Erythroblast (primary cell): ENCODE data around the gene FGD6.
"Not testable (repeated sequence)": the region's sequence is repeated elsewhere in the genome, so short reads cannot be mapped to it uniquely, and the experiment has no call there.

Experiments used
- DNase-seq, 2 experiments: peaks; one replicate each; lab custom pipeline; 2025; lab: John Stamatoyannopoulos, UW
- GATA1 ChIP-seq: IDR thresholded peaks from 2 replicates; pipeline ENCODE4 v1.6.1; 2011; ENCODE audit warnings: low read depth, mild to moderate bottlenecking, control low read depth, low read length, moderate library complexity
- POLR2A ChIP-seq: IDR thresholded peaks from 2 replicates; pipeline ENCODE4 v1.6.1; 2011; ENCODE audit warnings: mild to moderate bottlenecking, low read length

The FGD6 gene

DNA sequence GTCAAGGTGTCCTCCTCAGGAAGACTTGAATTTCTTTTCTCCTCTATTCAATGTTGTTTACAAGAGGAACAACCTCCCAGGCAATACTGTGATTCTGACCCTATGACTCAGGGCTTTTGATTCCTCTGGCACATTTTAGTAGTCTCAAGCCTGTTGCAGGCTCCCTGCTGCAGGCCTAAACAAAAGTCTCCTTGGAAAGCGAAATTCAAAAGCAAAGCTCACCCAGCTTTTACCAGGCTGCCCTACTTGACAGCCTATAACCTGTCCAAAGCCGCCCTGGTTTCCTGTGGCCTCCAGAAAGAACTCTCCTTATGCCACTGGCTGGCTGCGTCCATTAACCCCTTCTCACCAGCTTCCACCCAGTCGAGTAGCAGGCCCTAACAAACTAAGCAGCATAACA lies 11.6 kb downstream of the FGD6 start:
- DNase-seq: peak; percentile 34 to 57
- TF ChIP-seq GATA1 (no peak), POLR2A (no peak)

DNA sequence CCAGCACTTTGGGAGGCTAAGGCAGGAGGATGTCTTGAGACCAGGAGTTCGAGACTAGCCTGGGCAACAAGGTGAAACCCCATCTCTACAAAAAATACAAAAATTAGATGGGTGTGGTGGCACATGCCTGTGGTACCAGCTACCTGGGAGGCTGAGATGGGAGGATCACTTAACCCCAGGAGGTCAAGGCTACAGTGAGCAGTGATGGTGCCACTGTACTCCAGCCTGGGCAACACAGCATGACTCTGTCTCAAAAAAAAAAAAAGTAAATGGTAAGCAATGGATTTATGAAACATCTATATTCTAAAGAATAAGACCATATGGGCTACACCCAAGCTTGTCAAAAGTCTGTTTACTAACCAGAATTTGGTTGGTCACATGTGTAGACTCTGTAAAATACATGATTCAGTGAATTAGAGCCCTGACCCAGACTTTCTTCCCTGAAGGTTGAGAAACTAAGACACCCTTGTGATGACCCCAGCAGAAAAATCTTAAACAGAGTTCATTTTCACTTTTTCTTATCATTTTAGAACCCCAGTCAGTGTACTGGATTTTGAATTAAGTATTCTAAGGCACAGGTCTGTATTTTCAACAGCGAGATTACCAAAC lies 12.1 kb downstream of the FGD6 start:
- no peak for TF ChIP-seq POLR2A
- TF ChIP-seq GATA1: no peak
- peak in 1 of 2 experiments; percentile 30 for DNase-seq

DNA sequence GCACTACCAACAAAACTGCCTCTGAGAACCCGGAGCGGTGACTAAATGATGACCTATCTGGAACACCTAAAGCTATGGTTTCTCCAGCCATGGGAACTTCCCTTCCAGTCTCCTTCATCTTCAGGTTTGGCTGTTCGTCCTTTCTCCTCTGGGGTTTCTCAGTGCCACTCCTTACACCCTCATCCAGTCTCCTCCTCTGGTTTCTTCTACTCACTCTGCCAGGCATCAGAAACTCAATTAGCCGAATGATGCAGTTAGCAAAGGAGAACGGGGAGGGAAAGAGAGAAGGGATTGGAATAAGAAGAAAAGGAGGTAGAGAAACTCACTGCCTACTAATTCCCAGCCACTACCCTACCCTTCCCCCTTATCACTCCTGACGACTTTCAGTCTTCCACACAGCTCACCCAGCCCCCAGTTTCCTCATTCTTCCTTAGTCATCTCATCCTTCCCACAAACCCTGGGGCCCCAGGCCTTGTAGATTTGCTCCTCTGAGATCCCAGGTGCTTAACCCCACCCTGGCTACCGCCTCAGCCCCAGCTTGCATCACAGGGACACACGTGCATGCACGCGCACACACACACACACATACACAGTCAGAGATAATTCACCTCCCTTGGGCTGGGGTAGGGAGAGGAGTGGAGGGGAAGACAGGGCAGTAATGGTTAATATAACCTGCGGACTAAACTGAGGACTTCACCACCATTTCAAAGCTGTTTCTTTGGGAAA lies 13.0 kb downstream of the FGD6 start:
- TF ChIP-seq GATA1 (no peak), POLR2A (no peak)
- DNase-seq: peak; percentile 59 to 71

DNA sequence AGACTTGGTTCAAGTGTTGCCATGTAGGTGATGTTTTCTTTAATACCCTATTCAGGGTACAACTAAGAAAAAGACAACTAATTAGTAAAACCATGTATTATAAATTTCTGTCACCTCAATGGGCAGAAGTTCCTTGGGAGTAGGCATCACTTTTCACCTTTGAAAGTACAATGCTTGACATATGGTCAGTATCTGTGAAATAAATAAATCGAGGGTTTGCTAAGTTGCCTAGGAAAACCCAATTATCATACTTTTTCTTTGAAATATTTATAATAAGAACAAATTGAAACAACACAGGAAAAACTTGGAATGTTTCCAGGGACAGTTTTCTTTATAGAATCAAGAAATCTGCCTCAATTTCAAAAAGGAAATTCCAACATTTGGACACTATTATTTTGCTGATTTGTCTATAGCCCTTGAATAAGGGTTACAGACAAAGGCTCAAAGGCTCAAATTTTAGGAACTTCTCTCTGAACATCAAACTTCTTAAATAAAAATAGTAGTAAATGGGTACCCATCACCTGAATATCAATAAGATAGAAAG lies 13.7 kb downstream of the FGD6 start:
- no peak for DNase-seq
- TF ChIP-seq GATA1 (no peak), POLR2A (no peak)

DNA sequence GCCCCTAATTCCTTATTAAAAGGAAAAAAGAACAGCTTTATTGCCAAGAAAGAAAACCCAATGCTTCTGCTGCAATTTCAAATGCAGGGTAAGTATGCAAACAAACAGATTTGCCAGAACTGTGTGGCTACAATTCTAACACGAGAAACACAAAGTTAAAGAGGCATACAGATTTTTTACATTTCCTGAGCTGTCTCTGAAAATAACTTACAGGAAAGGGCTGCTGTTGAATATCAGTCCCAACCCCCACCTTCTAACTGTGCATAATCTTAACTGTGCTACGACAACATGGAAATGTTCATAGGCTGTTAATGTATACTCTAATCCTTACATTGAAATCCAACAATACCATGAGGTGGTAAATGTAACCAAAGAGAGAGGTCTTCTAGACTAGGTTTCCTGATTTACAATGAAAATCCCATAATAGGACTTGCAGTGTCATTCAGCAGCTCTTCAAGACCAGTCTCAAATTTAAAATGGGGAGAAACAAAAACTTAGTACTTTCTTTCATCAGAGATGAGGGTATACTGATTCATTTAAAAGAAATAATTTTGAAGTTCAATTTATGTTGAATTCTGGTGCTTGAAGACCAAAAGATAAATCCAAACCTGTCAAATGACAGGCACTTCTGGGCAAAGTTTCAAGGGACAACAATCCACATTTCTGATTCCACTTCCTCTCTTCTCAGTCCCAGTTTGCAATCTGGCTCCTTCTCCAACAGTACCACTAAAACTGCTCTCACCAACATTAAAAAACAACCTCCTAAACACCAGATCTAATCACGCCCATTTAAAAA lies 14.4 kb downstream of the FGD6 start:
- DNase-seq: no peak
- no peak for TF ChIP-seq POLR2A
- TF ChIP-seq GATA1: no peak

DNA sequence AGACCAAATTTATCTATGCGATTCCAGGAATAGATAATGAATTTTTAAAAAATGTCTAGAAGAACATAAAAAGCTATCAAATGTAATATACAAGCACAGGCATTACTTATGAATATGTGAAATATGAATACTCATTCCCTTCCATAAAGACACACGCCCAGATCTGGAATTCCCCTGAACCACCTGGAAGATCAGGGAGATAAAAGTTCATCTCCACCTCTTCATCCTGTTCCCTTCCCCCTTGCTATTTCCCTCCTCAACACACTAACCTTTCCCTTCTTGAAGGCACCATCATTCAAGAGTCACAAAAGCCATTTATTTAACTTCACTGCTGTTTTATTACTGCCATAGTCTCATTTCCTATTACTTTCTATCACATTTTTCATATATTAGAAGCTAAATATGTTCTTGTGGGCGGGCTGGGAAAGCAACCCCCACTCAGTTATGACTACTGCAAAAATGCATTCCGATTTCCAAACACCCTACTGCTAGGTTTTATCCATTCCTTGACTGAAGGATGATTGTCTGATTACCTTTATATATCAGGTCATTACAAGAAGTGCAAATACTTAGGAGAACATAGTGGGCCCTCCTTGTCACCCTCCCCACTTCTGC lies 16.1 kb downstream of the FGD6 start:
- TF ChIP-seq POLR2A (no peak), GATA1 (no peak)
- DNase-seq: no peak

DNA sequence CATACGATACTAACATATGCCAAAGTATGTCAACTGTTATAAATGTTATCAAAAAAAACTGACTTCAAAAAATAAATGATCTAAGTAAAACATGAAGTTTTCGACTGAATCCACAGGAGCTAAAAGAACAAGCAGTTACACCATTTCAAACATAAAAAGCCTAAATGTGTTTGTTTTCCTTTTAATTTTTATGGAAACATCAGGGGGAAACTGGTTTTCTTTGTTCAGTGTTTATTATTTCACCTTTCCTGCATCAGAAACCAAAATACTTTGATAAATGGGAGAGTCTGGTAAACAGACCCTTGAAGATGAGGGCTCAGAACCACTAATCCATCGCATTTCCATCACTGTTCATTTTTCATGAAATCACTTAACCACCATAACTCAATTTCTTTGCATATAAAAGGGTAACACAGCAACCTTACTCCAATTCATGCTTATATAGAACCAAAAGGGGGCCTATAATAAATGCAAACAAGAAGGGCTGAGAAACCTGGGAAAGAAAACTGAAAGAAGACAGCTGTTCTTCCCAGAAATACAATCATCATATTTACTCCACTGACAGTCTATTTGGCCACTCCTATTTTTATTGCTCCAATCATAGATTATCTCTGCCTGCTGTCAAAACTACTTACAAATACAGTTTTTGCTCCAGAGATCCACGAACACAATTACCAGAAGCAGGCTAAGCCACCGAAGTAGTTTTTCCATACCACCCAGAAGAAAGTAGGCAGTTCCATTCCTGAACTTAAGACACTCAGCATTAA lies 17.0 kb downstream of the FGD6 start:
- no peak for DNase-seq
- TF ChIP-seq GATA1: no peak
- no peak for TF ChIP-seq POLR2A

DNA sequence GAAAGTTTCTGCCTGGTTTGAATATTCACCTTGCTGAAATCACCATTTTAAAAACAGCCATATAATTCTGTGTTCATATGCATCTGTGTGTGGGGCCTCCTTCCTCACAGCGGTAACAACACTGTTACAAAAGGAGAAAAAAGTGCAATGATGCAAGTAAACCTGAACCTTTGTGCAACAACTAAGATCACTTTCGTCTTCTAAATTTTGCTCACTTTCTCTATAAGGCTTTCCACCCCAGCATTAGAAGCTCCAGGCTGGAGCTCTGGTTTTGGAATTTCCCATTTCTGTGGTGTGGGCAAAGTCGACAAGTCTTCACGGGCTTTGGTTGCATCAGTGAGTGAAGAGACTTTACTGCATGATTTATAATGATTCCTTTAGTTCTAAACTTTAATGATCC lies 18.4 kb downstream of the FGD6 start:
- no peak for TF ChIP-seq POLR2A
- TF ChIP-seq GATA1: no peak
- no peak for DNase-seq

DNA sequence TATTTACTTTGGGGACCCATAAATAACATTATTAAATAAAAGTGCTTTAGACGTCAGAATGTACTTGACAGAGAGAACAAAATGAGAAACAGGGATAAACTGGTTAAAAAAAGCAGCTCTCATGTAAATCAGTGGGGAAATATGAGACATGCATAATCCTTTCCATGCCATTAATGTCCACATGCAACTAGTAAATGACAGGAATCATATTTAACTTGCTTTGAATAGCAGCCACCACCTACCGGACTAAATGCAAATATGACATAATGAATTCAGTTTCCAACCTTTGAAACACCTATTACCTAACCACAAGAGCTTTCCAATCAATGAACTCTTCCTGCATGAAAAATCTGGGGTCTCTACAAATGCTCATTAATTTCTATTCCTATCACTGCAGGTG lies 19.6 kb downstream of the FGD6 start:
- TF ChIP-seq GATA1 (no peak), POLR2A (no peak)
- DNase-seq: no peak

DNA sequence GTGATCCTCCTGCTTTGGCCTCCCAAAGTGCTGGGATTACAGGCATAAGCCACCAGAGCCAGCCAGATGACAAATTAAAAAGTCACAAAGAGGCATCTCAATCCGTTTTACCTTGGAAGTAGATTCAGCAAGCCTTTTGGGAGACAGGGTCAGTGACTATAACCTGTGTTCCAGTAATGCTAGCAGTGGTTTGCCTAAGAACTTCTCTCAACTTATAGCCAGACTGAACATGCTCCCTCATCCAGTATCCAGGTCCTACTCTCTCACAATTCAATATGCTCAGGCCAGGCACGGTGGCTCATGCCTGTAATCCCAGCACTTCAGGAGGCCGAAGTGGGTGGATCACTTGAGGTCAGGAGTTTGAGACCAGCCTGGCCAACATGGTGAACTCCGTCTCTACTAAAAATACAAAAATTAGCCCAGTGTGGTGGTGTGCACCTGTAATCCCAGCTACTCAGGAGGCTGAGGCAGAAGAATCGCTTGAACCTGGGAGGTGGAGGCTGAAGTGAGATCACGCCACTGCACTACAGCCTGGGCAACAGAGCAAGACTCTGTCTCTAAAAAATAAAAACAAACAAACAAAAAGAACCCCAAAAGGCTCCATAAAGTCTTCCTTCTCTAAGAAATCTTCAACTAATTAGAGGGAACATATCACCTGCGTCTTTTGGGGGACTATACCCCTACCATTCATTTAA lies 20.2 kb downstream of the FGD6 start:
- not testable (repeated sequence) for DNase-seq

DNA sequence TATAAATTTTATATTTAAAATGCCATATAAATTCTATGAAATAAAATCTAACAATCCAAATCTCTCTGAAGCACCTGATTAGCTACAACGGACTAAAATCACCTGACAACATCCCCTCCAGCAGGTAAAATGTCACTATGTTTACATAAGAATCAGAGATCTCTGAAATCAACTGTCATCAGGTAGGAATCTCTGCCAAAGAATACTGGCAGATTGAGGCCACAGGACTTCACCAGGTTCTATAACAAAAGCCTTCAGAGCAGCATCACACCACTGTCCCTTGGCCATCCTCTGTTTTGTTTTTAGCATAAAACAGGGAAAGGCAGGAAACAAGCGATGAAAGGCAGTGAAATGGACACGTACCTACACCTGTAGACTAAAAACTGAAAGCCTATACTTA lies 22.1 kb downstream of the FGD6 start:
- DNase-seq: no peak
- TF ChIP-seq GATA1 (no peak), POLR2A (no peak)

DNA sequence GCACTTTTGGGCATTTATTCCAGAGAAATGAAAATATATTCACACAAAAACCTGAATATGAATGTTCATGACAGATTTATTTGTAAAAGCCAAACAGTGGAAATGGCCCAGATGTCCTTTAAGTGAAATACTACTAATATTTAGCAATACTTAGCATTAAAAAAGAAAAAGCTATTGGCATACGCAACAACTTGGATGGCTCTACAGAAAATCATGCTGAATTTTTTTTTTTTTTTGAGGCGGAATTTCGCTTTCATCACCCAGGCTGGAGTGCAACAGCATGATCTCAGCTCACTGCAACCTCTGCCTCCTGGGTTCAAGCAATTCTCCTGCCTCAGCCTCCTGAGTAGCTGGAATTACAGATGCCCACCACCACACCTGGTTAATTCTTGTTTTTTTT lies 24.1 kb downstream of the FGD6 start:
- TF ChIP-seq GATA1: no peak
- no peak for TF ChIP-seq POLR2A
- no peak for DNase-seq

DNA sequence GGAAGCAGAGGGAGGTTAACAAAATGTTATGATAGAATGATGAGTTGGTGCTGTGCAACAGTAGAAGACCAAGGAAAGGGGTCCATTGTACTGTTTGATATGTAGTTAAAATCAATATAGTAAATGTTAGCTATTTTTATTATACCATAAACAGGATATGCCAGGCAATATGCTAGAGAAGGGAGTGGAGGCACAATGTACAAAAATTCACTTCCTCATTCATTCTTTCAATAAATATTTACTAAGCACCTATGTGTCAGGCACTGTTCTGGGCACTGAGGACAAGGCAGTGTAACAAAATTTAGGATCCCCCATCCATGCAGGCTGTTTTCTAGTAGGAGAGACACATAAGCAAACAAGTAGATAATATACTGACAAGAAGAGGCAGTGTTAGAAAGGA lies 25.0 kb downstream of the FGD6 start:
- no peak for DNase-seq
- TF ChIP-seq POLR2A (no peak), GATA1 (no peak)

DNA sequence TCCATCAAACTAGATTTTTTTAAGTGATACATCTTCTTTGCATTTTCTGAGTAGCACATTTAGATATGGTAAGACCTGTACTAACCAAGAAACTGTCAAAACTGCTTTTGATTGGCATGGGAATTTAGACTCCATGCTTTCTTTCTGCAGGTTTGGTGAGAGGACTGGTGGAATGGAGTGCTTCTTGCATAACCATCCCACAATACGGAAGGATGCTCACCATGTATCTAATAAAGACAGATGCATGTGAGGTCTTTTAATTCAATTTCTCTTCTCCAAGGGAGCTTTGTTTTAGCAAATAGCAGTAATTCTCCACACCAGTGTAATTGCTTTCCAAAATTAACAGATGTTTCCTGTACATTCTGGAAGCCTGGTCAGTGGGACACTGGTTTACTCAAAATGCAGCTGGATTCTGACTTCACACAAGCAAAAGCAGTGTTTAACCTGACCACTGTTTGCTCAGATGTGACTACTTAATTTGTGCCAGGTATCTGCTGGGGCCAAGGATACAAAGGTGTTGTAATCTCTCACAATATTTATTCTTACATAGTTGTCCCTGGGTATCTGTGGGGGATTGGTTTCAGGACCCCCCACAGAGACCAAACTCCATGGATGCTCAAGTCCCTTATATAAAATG lies 26.1 kb downstream of the FGD6 start:
- TF ChIP-seq GATA1: no peak
- no peak for TF ChIP-seq POLR2A
- DNase-seq: no peak
